Mammary epithelial cell (primary cell): ENCODE results near the gene OPRM1.

ENCODE experiments used
- EZH2 ChIP-seq: IDR thresholded peaks from 2 replicates; pipeline ENCODE4 v1.6.1; 2012; ENCODE audit warnings: low read length, inconsistent platforms, borderline replicate concordance
- TF ChIP-seq, protein P1 (sequence below), 2 donors: IDR thresholded peaks in 1 of 2; conservative IDR thresholded peaks in 1 of 2; 2 replicates each; pipeline ENCODE4 v1.5.1; 2011 to 2012; ENCODE audit warnings: inconsistent platforms in 2 of 2, low read length in 2 of 2, mild to moderate bottlenecking in 2 of 2, control low read depth in 1 of 2, low read depth in 1 of 2; ENCODE audit not compliant: insufficient read depth in 1 of 2; ENCODE audit errors: extremely low read depth in 1 of 2

DNA sequence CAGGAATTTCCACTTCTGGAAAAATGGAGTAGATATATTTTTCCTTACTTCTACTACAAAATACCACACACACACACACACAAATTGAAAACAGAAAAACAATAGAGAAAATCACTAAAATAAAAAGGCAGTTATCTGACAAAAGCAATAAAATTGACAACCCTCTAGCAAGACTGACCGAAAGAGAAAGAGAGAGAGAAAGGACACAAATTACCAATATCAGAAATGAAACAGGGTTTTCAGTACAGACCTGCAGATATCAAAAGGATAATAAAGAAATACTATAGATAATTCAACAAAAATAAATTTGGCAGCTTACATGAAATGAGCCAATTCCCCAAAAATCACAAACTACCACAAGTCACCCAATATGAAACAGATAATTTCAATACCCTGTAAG lies 104.7 kb downstream of the OPRM1 start:
- TF ChIP-seq EZH2: no peak
- TF ChIP-seq, protein P1, sequence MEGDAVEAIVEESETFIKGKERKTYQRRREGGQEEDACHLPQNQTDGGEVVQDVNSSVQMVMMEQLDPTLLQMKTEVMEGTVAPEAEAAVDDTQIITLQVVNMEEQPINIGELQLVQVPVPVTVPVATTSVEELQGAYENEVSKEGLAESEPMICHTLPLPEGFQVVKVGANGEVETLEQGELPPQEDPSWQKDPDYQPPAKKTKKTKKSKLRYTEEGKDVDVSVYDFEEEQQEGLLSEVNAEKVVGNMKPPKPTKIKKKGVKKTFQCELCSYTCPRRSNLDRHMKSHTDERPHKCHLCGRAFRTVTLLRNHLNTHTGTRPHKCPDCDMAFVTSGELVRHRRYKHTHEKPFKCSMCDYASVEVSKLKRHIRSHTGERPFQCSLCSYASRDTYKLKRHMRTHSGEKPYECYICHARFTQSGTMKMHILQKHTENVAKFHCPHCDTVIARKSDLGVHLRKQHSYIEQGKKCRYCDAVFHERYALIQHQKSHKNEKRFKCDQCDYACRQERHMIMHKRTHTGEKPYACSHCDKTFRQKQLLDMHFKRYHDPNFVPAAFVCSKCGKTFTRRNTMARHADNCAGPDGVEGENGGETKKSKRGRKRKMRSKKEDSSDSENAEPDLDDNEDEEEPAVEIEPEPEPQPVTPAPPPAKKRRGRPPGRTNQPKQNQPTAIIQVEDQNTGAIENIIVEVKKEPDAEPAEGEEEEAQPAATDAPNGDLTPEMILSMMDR (conservative IDR thresholded peaks at IDR 0.05 in 1 of 2, IDR thresholded peaks at IDR 0.05 in 1 of 2; ENCODE audit: extremely low read depth in 1 of 2, insufficient read depth in 1 of 2, low read depth in 1 of 2, low read length in 2 of 2): no peak
